Measurements from ENCODE around the gene NATD1.

DNA sequence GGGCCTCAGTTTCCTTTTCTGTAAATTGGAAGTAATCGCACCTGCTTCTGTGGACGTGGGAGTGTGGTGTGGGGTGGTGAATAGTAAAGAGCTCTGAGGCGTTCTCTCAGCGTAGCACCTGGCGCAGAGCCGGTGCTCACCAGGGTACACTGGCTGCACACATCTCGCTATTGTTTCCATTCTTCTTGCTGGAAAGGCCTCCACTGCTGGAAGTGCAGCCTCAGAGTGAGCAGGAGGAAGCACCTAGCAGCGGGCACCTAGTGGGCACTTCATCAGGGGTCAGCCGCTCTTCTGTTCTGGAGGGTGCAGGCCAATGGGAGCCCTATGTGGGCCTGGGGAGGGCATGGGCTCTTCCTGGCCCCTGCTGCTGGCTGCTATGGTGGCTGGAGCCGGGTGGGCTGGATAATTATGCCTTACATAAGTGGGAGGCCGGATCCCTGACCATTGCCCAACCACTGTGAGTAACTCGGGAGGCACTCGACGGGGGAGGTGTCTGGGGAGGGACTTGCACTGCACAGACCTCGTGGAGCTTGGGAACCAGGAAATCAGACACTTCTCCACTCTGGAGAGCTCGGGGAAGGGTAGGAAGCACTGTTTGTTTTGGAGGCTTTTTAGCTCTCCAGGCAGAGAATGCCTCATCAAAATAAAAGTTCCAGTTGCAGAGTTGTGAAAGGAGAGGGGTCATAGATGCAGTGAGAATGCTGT is 33.0 kb upstream of the NATD1 start:
- no peak for TF ChIP-seq CTCF (IDR thresholded peaks at IDR 0.05)
- TF ChIP-seq POLR2A (IDR thresholded peaks at IDR 0.05): peak in 3 of 4 donors; percentile 24 to 73 (median 38)
